SW 1271 (cell line): ENCODE results near the gene MYOM1.

Experiments used
- DNase-seq, 2 experiments: peaks; one replicate each; lab custom pipeline; 2025; lab: John Stamatoyannopoulos, UW

The MYOM1 gene

DNA sequence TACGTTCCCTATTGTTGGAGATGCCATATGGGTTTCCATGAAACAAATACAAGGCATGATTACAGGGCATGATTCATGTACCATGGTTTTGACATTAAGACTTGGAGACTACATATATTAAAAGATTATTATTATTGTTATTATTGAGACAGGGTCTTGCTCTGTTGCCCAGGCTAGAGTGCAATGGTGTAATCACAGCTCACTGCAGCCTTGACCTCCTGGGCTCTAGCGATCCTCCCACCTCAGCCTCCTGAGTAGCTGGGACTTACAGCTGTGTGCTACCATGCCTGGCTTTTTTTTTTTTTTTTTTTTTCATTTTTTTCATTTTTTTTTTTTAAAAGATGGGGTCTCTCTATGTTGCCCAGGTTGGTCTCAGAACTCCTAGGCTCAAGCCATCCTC is 69.1 kb downstream of the MYOM1 start:
- no peak for DNase-seq

DNA sequence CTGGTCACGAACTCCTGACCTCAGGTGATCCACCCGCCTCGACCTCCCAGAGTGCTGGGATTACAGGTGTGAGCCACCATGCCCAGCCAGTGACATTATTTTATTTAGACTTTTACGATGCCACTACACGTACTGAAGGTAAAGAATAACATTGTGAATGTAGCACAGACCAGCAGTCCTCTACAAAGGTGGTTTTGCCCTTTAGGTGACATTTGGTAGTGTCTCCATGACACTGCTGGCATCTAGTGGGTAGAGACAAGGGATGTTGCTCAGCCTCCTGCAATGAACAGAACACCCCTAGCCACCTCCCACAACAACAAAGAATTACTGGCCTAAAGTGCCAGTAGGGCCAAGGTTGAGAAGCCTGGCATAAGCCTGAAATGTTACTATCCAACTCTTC is 69.5 kb downstream of the MYOM1 start:
- DNase-seq, result no peak

DNA sequence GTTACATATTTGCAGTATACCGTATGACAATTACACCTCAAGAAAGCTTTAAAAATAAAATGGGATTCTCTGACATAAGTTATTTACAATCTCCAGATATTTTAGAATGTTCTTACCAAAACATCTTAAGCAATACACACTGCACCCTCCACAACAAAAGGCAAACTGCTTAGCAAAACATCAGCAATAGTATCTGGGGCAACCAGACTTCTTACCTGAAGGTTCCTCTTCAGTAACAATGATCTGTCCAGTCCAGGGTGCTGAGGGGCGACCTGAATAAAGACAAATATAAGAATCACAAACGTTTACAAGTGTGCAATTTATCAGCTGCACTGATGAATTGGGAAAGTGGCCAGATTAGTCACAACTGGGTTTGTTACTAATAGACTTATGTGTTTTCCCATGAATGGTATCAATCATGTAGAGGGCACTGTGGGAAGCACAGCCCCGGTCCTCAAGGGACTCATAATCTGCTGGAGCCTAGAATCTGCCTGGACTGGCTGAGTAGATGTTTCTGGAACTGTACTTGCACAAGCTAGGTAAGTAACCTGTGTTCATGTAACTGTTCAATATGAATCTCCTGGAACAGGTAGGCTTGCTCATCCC is 70.7 kb downstream of the MYOM1 start:
- DNase-seq, result no peak

DNA sequence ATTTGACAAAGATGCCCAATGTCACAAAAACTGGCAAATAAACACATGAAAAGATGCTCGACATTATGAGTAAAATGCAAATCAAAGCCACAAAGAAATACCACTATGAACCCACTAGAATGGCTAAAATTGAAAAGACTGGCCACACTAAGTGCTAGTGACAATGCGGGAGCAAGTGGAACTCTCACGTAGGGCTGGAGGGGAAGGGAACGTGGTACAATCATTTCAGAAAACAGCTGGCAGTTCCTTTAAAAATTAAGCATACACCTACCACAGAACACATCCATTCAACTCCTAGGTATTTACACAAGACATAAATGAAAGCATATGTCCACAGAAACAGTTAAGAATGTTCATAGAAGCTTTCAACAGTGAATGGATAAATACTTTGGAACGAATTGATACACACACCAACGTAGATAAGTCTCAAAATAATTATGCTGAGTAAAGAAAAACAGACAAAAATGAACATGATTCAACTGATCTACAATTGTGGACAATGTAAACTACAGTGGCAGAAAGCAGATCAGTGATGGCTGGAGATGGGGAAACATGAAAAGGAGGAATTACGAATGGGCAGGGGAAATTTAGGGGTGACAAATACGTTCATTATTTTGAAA is 71.7 kb downstream of the MYOM1 start:
- DNase-seq, result no peak

GRCh38 chr18:3140986-3141639 is 78.7 kb downstream of the MYOM1 start:
- no peak for DNase-seq

GRCh38 chr18:3140342-3140741 is 79.4 kb downstream of the MYOM1 start:
- no peak for DNase-seq

DNA sequence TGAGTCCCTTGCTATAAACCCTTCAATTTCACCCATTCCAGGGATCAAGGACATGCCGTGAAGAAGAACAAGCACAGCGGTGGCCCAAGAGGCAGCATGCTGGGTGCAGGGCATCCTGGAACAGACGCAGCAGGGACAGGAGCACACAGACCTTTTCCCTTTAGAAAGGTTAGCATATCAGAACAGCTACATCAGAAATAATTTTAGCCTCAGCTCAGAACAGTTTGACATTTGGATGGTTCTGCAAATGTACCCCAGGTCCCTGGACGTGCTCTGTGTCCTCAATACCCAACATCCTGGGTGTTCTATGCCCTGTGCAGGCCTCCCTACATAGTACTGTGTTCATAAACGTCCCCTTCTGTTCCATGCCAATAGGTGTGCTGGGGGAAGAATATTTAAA is 80.4 kb downstream of the MYOM1 start:
- DNase-seq, result no peak

- DNase-seq, result no peak
Measured at GRCh38 chr18:3138274-3138975, 81.3 kb downstream of the MYOM1 start.

DNA sequence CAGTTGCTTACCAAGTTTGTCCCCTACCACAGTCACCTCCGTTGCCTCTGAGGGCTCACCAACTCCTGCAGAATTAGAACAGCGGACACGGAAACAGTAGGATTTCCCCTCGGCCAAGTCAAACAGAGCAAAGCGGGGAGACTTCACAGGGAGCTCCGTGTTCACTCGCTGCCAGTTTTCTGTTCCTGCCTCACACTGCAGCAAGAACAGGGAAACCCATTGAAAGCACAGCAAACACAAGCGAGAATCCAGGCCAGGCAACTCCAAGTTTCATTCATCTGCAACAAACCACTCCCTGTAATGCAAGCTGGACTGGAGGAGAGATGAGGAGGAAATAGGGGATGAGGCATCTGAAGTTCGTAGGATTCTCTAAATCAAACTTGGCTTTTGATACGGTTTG is 84.2 kb downstream of the MYOM1 start:
- no peak for DNase-seq

DNA sequence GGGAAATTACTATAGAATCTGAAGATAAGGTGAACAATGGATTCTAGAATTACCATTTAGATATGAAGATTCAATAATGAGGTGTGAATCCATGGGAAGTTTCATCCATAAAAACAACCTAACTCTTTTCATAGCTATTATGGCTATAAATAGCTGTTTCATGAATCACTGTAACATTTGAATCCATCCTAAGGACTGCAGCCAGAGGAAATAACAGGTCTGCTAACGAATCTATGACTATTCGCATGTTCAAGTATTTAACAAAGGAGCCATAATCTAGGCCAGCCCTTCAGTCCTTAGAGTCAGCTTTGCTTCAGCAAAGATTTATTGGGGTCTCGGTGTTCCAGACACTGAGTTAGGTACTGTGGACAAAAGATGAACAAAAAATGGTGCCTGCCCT is 87.1 kb downstream of the MYOM1 start:
- DNase-seq, result no peak

DNA sequence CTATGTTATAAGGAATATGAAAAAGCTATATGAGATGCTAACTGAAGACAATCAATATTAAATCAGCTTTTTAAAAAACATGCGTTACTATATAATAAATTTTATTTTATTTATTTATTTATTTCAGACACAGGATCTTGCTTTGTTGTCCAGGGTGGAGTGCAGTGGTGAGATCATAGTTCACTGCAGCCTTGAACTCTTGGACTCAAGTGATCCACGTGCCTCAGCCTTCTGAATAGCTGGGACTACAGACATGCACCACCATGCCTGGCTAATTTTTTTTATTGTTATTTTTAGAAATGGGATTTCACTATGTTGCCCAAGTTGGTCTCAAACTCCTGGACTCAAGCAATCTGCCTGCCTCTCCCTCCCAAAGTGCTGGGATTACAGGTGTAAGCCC is 89.4 kb downstream of the MYOM1 start:
- no peak for DNase-seq

- peak in 1 of 2 experiments; percentile 26 for DNase-seq
Measured at GRCh38 chr18:3129053-3129864, 90.5 kb downstream of the MYOM1 start.

- no peak for DNase-seq
Measured at GRCh38 chr18:3126457-3127097, 93.2 kb downstream of the MYOM1 start.

DNA sequence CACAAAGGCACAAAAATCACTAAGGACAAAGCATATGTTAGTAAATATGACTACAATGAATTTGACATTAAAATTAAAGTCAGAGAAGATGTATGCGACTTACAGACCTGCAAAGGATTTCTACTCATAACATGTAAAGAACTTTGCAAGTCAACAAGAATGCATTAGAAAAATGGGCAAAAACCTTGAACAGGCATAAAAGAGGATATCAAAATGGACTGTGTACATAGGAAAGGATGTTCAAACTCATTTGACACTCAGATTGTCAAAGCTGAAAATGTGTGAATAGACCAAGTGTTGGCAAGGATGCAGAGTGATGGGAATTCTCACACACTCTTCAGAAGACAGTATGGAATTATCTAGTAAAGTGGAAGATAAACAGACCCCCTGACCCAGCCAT is 94.9 kb downstream of the MYOM1 start:
- DNase-seq, result no peak

DNA sequence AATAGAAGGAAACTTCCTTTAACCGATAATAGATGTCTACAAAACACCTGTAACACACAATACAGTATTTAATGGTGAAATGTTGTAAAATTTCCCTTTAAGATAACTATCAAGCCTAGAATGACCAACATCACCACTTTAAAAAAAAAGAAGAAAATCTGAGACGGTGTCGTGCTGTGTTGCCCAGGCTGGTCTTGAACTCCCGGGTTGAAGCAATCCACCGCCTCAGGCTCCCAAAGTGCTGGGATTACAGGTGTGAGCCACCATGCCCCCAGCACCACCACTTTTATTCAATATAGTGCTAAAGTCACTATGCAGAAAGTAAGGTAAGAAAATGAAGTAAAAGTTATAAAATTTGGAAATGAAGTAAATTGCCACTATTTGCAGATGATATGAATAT is 96.9 kb downstream of the MYOM1 start:
- DNase-seq, result no peak

DNA sequence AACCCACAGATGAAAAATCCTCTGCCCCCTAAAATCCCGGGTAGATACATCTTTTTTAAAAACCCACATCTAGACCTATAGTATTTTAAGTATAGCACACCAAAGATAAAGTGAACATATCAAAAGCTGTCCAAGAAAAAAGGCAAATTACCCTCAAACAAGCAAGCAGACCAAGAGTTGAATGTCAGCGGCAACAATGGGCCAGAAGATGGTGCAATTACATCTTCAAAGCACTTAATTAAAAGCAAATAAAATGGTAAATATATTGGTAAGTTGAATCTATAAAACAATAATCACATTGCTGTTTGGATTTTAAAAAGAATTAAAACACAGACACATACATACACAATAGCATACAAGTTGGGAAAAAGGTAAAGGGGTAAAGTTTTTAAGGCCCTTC is 98.5 kb downstream of the MYOM1 start:
- no peak for DNase-seq

- no peak for DNase-seq
Measured at GRCh38 chr18:3120356-3120755, 99.4 kb downstream of the MYOM1 start.

DNA sequence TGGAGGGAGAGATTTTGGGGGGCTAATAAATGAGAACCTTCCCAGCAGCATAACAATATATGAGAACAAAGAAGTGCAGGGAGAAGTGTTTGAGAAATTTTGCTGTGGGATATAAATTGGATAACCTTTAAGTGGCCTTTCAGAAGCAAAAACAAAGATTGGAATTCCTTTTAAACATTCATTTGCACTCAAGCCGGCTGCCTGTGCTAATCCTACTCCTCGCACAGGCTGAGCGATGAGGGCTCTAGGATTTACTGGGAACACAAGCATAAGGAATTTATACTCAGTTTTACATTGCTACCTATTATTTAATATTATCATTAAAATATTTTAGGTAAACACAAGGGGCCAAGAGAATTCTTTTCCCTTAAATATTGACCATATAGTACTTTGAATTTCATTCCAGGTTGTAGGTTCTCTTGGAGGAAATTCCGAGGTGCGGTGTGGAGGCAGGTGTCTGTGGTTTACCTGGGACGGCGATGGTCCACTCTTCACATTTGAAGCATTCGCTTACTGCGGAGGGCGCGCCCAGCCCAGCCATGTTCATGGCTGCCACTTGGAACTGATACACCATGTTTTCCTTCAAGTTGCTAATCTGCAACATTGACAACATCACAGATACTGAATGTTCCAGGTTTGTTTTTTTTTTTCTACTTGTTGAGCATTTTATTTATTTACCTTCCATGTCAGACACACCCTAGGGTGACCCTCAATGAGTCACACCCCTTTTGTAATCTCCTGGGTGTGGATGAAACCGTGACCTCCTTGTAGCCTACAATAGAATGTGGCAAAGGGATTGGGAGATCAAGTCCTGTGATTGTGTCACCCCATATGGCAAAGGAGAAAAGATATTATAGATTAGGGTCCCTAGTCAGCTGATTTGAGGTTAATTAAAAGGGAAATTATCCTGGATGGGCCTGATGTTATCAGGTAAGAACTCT is 100.1 kb downstream of the MYOM1 start:
- DNase-seq, result no peak

DNA sequence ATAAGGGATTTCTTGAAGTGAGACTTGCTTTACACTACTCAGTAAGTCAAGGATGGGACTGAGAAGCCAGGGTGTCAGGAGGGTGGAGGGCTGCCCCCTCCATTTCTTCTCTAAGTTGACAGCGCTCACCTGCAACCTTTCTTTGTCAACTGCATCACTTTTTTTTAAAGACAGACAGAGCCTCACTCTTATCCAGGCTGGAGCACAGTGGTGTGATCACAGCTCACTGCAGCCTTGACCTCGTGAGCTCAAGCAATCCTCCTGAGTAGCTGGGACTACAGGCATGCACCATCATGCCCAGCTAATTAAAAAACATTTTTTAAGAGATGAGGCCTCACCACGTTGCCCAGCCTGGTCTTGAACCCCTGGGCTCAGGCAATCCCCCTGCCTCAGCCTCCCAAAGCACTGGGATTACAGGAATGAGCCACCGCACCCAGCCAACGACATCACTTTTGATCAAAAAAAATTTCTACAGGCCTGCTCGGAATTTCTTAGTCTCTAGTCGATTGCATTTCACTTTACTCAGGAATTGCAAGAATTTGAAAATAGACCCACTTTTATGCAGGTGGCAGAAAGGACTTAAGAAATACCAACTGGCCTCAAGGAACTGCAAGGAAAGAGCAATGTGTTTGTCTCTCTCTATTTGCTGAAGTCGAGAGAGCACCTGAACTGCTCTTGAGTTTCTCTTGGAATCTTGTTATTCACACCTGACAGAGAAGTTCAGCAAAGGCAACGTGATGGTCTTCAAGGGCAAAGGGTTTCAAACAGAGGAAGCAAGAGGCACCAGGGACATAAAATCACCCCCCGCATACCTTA is 101.4 kb downstream of the MYOM1 start:
- no peak for DNase-seq
